DMS 273 (cell line): Measurements from ENCODE around the gene WFS1.
A peak's percentile ranks its signal among the peaks of the same experiment; 100 is the strongest.

Experiments used
- DNase-seq: peaks from one replicate; lab custom pipeline; 2025; ENCODE audit not compliant: unreplicated experiment; lab: John Stamatoyannopoulos, UW

Gene WFS1

GRCh38 chr4:6296026-6296425 is 26.4 kb downstream of the WFS1 start:
- DNase-seq: no peak

DNA sequence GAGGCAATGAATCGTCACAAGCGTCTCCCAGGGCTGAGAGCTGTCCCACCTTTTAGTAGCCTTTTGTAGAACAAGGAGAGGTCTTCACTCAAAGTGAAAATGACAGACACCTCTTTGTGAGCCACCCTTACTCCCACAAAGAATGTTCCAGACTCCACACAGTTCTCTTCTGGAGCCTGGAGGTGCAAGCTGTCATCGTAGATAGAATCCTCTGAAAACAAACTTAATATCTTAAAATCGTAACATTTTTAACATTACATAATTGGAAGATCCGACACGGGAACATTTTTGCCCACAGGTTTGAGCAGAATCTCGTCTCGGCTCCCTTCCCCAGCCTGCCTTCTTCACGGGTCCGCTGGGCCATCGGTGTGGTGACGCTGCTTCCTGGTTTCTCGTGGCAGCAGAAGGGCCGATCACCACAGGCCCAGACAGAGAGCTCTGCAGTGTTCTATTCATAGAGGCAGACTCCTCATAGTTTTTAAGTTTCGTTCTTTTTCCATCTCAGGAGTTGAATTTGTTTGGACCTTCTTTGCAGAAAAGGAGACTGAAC is 27.7 kb downstream of the WFS1 start:
- DNase-seq: no peak

GRCh38 chr4:6298035-6298434 is 28.4 kb downstream of the WFS1 start:
- DNase-seq: no peak

GRCh38 chr4:6298852-6299251 is 29.2 kb downstream of the WFS1 start:
- DNase-seq: no peak

DNA sequence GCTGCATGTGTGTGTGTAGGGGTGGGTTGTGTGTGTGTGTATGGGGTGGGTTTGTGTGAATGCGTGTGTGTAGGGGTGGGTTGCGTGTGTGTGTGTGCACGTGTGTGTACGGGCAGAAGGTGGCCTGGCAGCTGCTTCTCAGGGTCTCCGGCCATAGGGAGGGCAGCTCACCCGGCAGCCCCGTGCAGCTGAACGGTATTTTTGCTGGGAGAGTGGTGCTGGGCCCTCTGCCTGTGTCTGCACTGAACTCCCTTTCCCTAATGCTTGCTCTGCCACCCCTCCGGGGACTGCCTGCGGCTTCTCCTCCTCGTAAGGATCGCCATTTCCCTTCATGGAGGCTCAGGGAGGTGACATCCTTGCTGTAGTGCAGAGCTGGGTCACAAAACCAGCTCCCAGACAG is 30.2 kb downstream of the WFS1 start:
- DNase-seq: no peak

- no peak for DNase-seq
Measured at GRCh38 chr4:6300359-6300758, 30.7 kb downstream of the WFS1 start.

DNA sequence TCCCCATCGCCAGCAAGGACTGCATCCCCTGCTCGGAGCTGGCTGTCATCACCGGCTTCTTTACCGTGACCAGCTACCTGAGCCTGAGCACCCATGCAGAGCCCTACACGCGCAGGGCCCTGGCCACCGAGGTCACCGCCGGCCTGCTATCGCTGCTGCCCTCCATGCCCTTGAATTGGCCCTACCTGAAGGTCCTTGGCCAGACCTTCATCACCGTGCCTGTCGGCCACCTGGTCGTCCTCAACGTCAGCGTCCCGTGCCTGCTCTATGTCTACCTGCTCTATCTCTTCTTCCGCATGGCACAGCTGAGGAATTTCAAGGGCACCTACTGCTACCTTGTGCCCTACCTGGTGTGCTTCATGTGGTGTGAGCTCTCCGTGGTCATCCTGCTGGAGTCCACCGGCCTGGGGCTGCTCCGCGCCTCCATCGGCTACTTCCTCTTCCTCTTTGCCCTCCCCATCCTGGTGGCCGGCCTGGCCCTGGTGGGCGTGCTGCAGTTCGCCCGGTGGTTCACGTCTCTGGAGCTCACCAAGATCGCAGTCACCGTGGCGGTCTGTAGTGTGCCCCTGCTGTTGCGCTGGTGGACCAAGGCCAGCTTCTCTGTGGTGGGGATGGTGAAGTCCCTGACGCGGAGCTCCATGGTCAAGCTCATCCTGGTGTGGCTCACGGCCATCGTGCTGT is 31.5 kb downstream of the WFS1 start:
- no peak for DNase-seq

DNA sequence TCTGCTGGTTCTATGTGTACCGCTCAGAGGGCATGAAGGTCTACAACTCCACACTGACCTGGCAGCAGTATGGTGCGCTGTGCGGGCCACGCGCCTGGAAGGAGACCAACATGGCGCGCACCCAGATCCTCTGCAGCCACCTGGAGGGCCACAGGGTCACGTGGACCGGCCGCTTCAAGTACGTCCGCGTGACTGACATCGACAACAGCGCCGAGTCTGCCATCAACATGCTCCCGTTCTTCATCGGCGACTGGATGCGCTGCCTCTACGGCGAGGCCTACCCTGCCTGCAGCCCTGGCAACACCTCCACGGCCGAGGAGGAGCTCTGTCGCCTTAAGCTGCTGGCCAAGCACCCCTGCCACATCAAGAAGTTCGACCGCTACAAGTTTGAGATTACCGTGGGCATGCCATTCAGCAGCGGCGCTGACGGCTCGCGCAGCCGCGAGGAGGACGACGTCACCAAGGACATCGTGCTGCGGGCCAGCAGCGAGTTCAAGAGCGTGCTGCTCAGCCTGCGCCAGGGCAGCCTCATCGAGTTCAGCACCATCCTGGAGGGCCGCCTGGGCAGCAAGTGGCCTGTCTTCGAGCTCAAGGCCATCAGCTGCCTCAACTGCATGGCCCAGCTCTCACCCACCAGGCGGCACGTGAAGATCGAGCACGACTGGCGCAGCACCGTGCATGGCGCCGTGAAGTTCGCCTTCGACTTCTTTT is 32.2 kb downstream of the WFS1 start:
- DNase-seq: no peak

DNA sequence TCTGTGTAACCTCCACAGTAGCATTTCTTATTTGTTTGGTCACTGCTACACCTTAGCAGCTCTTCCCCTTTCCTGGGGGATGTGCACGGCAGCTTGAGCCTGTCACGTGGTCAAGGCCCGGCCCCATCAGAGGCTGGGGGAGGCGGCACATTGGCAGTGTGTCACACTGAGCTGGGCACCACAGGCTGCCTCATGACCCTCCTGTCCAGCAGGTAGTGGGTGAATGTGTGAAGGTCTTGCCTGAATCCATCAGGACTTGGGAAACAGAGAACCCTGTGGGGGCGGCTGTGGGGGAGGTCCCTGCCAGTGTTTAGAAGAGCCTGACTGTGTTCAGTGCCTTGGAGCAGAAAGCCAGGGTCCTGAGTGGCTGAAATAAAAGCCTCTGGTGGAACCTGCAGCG is 33.2 kb downstream of the WFS1 start:
- DNase-seq: no peak

- no peak for DNase-seq
Measured at GRCh38 chr4:6303943-6304342, 34.3 kb downstream of the WFS1 start.

GRCh38 chr4:6306299-6306698 is 36.6 kb downstream of the WFS1 start:
- DNase-seq: no peak

GRCh38 chr4:6307230-6307629 is 37.6 kb downstream of the WFS1 start:
- no peak for DNase-seq

- peak; percentile 60 for DNase-seq
Measured at GRCh38 chr4:6307891-6308290, 38.2 kb downstream of the WFS1 start.

- DNase-seq: peak; percentile 61
Measured at GRCh38 chr4:6308899-6309643, 39.4 kb downstream of the WFS1 start.

- no peak for DNase-seq
Measured at GRCh38 chr4:6309777-6310176, 40.1 kb downstream of the WFS1 start.

- no peak for DNase-seq
Measured at GRCh38 chr4:6313216-6313615, 43.6 kb downstream of the WFS1 start.

- DNase-seq: no peak
Measured at GRCh38 chr4:6316461-6317003, 46.9 kb downstream of the WFS1 start.

DNA sequence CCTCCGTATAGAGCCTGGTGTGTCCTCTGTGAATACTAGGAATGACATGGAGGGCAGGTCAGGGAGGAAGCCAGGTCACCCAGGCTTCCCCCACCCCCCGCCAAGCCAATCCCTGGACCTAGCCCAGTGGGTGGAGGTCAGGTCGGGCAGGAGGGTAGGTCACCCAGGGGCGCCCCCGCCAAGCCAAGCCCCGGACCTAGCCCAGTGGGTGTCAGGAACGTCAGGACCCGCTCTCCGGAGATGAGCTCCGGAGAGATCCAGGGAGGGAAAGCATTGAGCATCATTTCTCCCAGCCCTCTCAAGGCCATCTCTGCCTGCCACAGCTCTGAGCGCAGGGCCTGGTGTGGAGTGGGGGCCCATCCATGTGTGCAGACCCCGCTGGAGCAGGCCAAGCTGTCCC is 48.6 kb downstream of the WFS1 start:
- DNase-seq: no peak

GRCh38 chr4:6319530-6320150 is 50.0 kb downstream of the WFS1 start:
- no peak for DNase-seq

DNA sequence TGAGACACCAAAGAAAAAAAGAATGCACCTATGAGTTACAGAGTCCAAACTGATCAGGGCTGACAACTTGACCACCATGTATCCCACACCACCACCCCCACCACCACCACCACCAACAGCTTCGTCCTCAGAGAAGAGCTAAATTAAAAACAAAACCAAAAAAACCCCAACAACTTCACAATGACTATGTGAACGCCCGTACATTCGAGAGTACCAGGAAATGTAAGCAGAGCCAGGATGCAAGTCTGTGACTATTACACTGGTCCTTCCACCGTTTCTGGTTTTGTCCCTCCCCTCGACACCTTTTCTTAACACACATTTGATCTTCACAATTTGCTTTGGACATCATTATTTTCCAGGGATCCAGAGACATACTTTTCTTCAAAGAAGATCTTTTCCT is 51.0 kb downstream of the WFS1 start:
- no peak for DNase-seq

DNA sequence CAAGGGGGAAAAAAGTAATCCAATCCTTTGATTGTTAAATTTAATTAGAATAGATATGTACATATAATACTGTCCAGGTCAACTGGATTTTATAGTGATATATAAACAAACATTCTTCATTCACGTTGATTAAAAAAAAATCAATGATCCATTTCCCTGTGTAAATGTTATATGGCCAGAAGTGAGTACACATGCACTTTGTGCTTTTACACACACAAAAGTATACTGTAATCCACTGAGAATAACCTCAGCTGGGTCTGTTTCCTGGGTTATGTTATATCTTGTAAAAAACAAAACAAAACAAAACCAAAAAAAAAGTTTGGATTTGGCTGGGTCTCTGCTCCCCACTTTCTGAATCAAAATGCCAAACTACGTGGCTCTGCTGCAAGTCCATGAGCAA is 51.7 kb downstream of the WFS1 start:
- no peak for DNase-seq
